MM.1S (cell line): Measurements from ENCODE around the gene NLGN1.

Source experiments
- DNase-seq: peaks from one replicate; pipeline ENCODE4 v3.0.0-alpha.2; 2015
- H2AFZ ChIP-seq: fragments of 300-600 bp; sonication (generic); 2 replicates; pipeline ENCODE4 v1.6.0; 2016; ENCODE audit warnings: antibody characterized with exemption, low read length
- H3F3A ChIP-seq: fragments of 300-600 bp; sonication (generic); 2 replicates; pipeline ENCODE4 v1.6.1; 2016; ENCODE audit warnings: mild to moderate bottlenecking, antibody characterized with exemption, low read length, moderate library complexity, mixed read lengths; ENCODE audit not compliant: insufficient read depth
- H3K27ac ChIP-seq: fragments of 300-600 bp; sonication (generic); 2 replicates; pipeline ENCODE4 v1.5.1; 2016; ENCODE audit warnings: mild to moderate bottlenecking, low read length
- H3K27me3 ChIP-seq: fragments of 300-600 bp; sonication (generic); replicated peaks from 2 replicates; pipeline ENCODE4 v1.6.0; 2016; ENCODE audit warnings: low read length; ENCODE audit not compliant: insufficient read depth
- H3K36me3 ChIP-seq: fragments of 300-600 bp; sonication (generic); replicated peaks from 2 replicates; pipeline ENCODE4 v1.6.1; 2016; ENCODE audit warnings: mild to moderate bottlenecking, low read length, mixed read lengths; ENCODE audit not compliant: insufficient read depth
- H3K4me1 ChIP-seq: fragments of 300-600 bp; sonication (generic); 2 replicates; pipeline ENCODE4 v1.6.1; 2016; ENCODE audit warnings: low read length, mixed read lengths
- H3K4me2 ChIP-seq: fragments of 300-600 bp; sonication (generic); 2 replicates; pipeline ENCODE4 v1.6.0; 2016; ENCODE audit warnings: low read depth, low read length
- H3K4me3 ChIP-seq: fragments of 300-600 bp; sonication (generic); 2 replicates; pipeline ENCODE4 v1.5.1; 2016; ENCODE audit warnings: low read length, mixed read lengths
- H3K79me2 ChIP-seq: fragments of 300-600 bp; sonication (generic); 2 replicates; pipeline ENCODE4 v1.6.1; 2016; ENCODE audit warnings: mixed run types, low read length, mixed read lengths
- H3K9ac ChIP-seq: fragments of 300-600 bp; sonication (generic); 2 replicates; pipeline ENCODE4 v1.6.1; 2016; ENCODE audit warnings: low read length, mixed read lengths
- H3K9me2 ChIP-seq: fragments of 300-600 bp; sonication (generic); replicated peaks from 2 replicates; pipeline ENCODE4 v1.6.1; 2016; ENCODE audit warnings: mild to moderate bottlenecking, low read length, mixed read lengths; ENCODE audit not compliant: insufficient read depth
- H3K9me3 ChIP-seq: fragments of 300-600 bp; sonication (generic); replicated peaks from 2 replicates; pipeline ENCODE4 v1.6.1; 2016; ENCODE audit warnings: mild to moderate bottlenecking, low read length, mixed read lengths; ENCODE audit not compliant: insufficient read depth
- H4K20me1 ChIP-seq: fragments of 300-600 bp; sonication (generic); 2 replicates; pipeline ENCODE4 v1.6.1; 2016; ENCODE audit warnings: mild to moderate bottlenecking, low read length, moderate library complexity, mixed read lengths; ENCODE audit not compliant: insufficient read depth
- CTCF ChIP-seq: fragments of 300-600 bp; sonication (generic); IDR thresholded peaks from 2 replicates; pipeline ENCODE4 v1.5.1; 2016; ENCODE audit warnings: antibody characterized with exemption, low read length, mixed read lengths
- EZH2 ChIP-seq: fragments of 300-600 bp; sonication (generic); optimal IDR thresholded peaks from 2 replicates; pipeline ENCODE3; 2017; ENCODE audit warnings: low read depth, mild to moderate bottlenecking, antibody characterized with exemption, low read length, mixed read lengths
- EZH2phosphoT487 ChIP-seq: fragments of 300-600 bp; sonication (generic); IDR thresholded peaks from 2 replicates; pipeline ENCODE4 v1.6.1; 2018; ENCODE audit warnings: antibody characterized with exemption, low read length

NLGN1 gene

GRCh38 chr3:174218016-174218415 lies 820.5 kb downstream of the NLGN1 start:
- TF ChIP-seq CTCF (no peak), EZH2phosphoT487 (no peak), EZH2 (no peak)
- H3K4me2 ChIP-seq, result no peak overlapping the region

GRCh38 chr3:174219738-174220137 lies 822.2 kb downstream of the NLGN1 start:
- no peaks in the 10 kb centered on the region for H3K27me3 ChIP-seq
- no peak for TF ChIP-seq EZH2phosphoT487
- no peak for TF ChIP-seq EZH2
- TF ChIP-seq CTCF, result no peak
- no peaks in the 10 kb centered on the region for H3K9me3 ChIP-seq
- H3K4me2 ChIP-seq, result no peak overlapping the region
- no peaks in the 10 kb centered on the region for H3F3A ChIP-seq
- H3K79me2 ChIP-seq, result no peaks in the 10 kb centered on the region
- H3K36me3 ChIP-seq, result no peaks in the 10 kb centered on the region
- H3K9me2 ChIP-seq, result no peaks in the 10 kb centered on the region
- H3K9ac ChIP-seq, result no peak overlapping the region
- no peak overlapping the region for H3K4me3 ChIP-seq
- no peaks in the 10 kb centered on the region for H4K20me1 ChIP-seq
- no peak overlapping the region for H2AFZ ChIP-seq
- no peaks in the 10 kb centered on the region for H3K4me1 ChIP-seq
- H3K27ac ChIP-seq, result no peak overlapping the region
- no peak for DNase-seq

More at GRCh38 chr3:174218016-174218415, 820.5 kb downstream of the NLGN1 start:
- no peaks in the 10 kb centered on the region for H3K27me3 ChIP-seq
- H2AFZ ChIP-seq, result no peak overlapping the region
- H3K36me3 ChIP-seq, result no peaks in the 10 kb centered on the region
- no peaks in the 10 kb centered on the region for H3K4me1 ChIP-seq
- no peaks in the 10 kb centered on the region for H3K79me2 ChIP-seq
- no peaks in the 10 kb centered on the region for H4K20me1 ChIP-seq
- no peaks in the 10 kb centered on the region for H3K9me3 ChIP-seq
- H3K9ac ChIP-seq, result no peak overlapping the region
- no peaks in the 10 kb centered on the region for H3K9me2 ChIP-seq
- H3K4me3 ChIP-seq, result no peak overlapping the region
- H3F3A ChIP-seq, result no peaks in the 10 kb centered on the region
- no peak overlapping the region for H3K27ac ChIP-seq
- DNase-seq, result no peak

GRCh38 chr3:174220775-174221554 lies 823.4 kb downstream of the NLGN1 start:
- TF ChIP-seq CTCF (no peak), EZH2 (no peak), EZH2phosphoT487 (no peak)
- Histone ChIP-seq H3K4me3 (no peak overlapping the region), H3K9ac (no peak overlapping the region), H3K9me3 (no peaks in the 10 kb centered on the region), H3K27ac (no peak overlapping the region), H2AFZ (no peak overlapping the region), H3K27me3 (no peaks in the 10 kb centered on the region), H3K4me1 (no peaks in the 10 kb centered on the region), H3K9me2 (no peaks in the 10 kb centered on the region), H4K20me1 (no peaks in the 10 kb centered on the region), H3K36me3 (no peaks in the 10 kb centered on the region), H3F3A (no peaks in the 10 kb centered on the region), H3K4me2 (no peak overlapping the region), H3K79me2 (no peaks in the 10 kb centered on the region)
- no peak for DNase-seq
